Common myeloid progenitor, CD34-positive (primary cell): ENCODE measurements around the gene POMGNT1.
A peak's percentile ranks its signal among the peaks of the same experiment; 100 is the strongest.

ENCODE experiments used
- CTCF ChIA-PET: fragments of 350-600 bp; sonication (Branson Sonifier 250); formaldehyde crosslinking; loops from one replicate; lab custom pipeline; 2021; ENCODE audit warnings: antibody characterized with exemption; lab: Charles Lee
- POLR2A ChIA-PET: fragments of 350-600 bp; sonication (Branson Sonifier 250); formaldehyde crosslinking; loops from one replicate; lab custom pipeline; 2021; ENCODE audit warnings: antibody characterized with exemption; lab: Charles Lee
- DNase-seq, 3 donors: peaks; one replicate each; pipeline versions ENCODE4 v3.0.0 to v3.0.0-alpha.2; 2013
- H3K27ac ChIP-seq, 2 experiments: 1 replicate in 1 of 2; 2 replicates in 1 of 2; pipeline ENCODE4 v1.7.0; 2013; ENCODE audit warnings: inconsistent platforms in 2 of 2, low read length in 2 of 2, mild to moderate bottlenecking in 2 of 2, low read depth in 1 of 2, moderate library complexity in 1 of 2; ENCODE audit not compliant: severe bottlenecking in 2 of 2, insufficient read depth in 1 of 2, poor library complexity in 1 of 2
- H3K27me3 ChIP-seq, 5 experiments: replicated peaks in 2 of 5; 1 replicate in 3 of 5; 2 replicates in 2 of 5; pipeline versions ENCODE4 v1.6.1 to v1.7.0; 2013; ENCODE audit warnings: low read length in 4 of 5, mild to moderate bottlenecking in 2 of 5, moderate library complexity in 2 of 5, inconsistent platforms in 1 of 5; ENCODE audit not compliant: insufficient read depth in 5 of 5, control insufficient read depth in 4 of 5
- H3K36me3 ChIP-seq, 4 experiments: 1 replicate in 2 of 4; 2 replicates in 2 of 4; pipeline versions ENCODE4 v1.6.1 to v1.7.0; 2013; ENCODE audit warnings: low read length in 3 of 4, control low read depth in 1 of 4, mild to moderate bottlenecking in 1 of 4; ENCODE audit not compliant: control insufficient read depth in 4 of 4, insufficient read depth in 4 of 4
- H3K4me1 ChIP-seq, 4 experiments: 1 replicate in 3 of 4; 2 replicates in 1 of 4; pipeline versions ENCODE4 v1.6.1 to v1.7.1; 2013; ENCODE audit warnings: low read length in 3 of 4, mild to moderate bottlenecking in 3 of 4, control low read depth in 1 of 4, inconsistent platforms in 1 of 4, moderate library complexity in 1 of 4; ENCODE audit not compliant: control insufficient read depth in 4 of 4, insufficient read depth in 4 of 4; ENCODE audit errors: control extremely low read depth in 1 of 4
- H3K4me3 ChIP-seq, 7 experiments: 1 replicate in 4 of 7; 2 replicates in 3 of 7; pipeline versions ENCODE4 v1.5.1 to v1.7.0; 2013; ENCODE audit warnings: mild to moderate bottlenecking in 7 of 7, low read length in 6 of 7, moderate library complexity in 6 of 7, inconsistent platforms in 2 of 7, low read depth in 2 of 7, control low read depth in 1 of 7; ENCODE audit not compliant: insufficient read depth in 4 of 7, control insufficient read depth in 1 of 7; ENCODE audit errors: extremely low read depth in 1 of 7
- H3K9me3 ChIP-seq, 5 experiments: 1 replicate in 4 of 5; 2 replicates in 1 of 5; pipeline versions ENCODE4 v1.6.1 to v1.7.1; 2013; ENCODE audit warnings: low read length in 4 of 5, mild to moderate bottlenecking in 2 of 5, inconsistent platforms in 1 of 5, low read depth in 1 of 5, moderate library complexity in 1 of 5; ENCODE audit not compliant: control insufficient read depth in 4 of 5, insufficient read depth in 2 of 5; ENCODE audit errors: control extremely low read depth in 1 of 5
- whole genome bisulfite sequencing: methylation state at CpG from one replicate; pipeline ENCODE4 v1.1.5; 2013; ENCODE audit not compliant: insufficient coverage; 5-methylcytosine and 5-hydroxymethylcytosine counted together

The POMGNT1 gene

GRCh38 chr1:46215504-46215903, 17.3 kb upstream of the POMGNT1 start:
- Histone ChIP-seq H3K27me3 (no peaks in the 10 kb centered on the region), H3K9me3 (no peaks in the 10 kb centered on the region), H3K27ac (no peak overlapping the region), H3K36me3 (peaks cover 0 to 3% (median under 1%) of the 10 kb centered on the region in 4 experiments), H3K4me1 (no peaks in the 10 kb centered on the region), H3K4me3 (no peak overlapping the region)
- ChIA-PET POLR2A (no interaction called here), CTCF (no interaction called here)
- no peak for DNase-seq

- Histone ChIP-seq H3K36me3 (no peaks in the 10 kb centered on the region), H3K9me3 (no peaks in the 10 kb centered on the region), H3K27ac (no peak overlapping the region), H3K4me1 (peaks cover 0 to 2% (median 0%) of the 10 kb centered on the region in 4 experiments), H3K4me3 (no peak overlapping the region), H3K27me3 (no peaks in the 10 kb centered on the region)
- CTCF ChIA-PET: no interaction called here
- POLR2A ChIA-PET: no interaction called here
- WGBS: 100% methylated on average over 2 of the region's 2 CpGs
- no peak for DNase-seq
Measured at GRCh38 chr1:46211051-46211450, 12.8 kb upstream of the POMGNT1 start.

- no peaks in the 10 kb centered on the region for H3K9me3 ChIP-seq
- peaks cover 0 to 2% (median 0%) of the 10 kb centered on the region in 4 experiments for H3K4me1 ChIP-seq
- H3K36me3 ChIP-seq: no peaks in the 10 kb centered on the region
- no peaks in the 10 kb centered on the region for H3K27me3 ChIP-seq
- H3K27ac ChIP-seq: no peak overlapping the region
- no peak overlapping the region for H3K4me3 ChIP-seq
- ChIA-PET CTCF (interaction anchor here (1.0 kb wide), 1 partner anchor 13 kb away, joined by 5 read pairs; no protein-coding TSS in a partner anchor), POLR2A (no interaction called here)
- 100% methylated on average over 2 of the region's 3 CpGs for WGBS
- DNase-seq: no peak
Measured at GRCh38 chr1:46210561-46210960, 12.3 kb upstream of the POMGNT1 start.

GRCh38 chr1:46206399-46206798, 8.2 kb upstream of the POMGNT1 start:
- ChIA-PET POLR2A (no interaction called here), CTCF (interaction anchor here (0.8 to 1.6 kb wide), 2 partner anchors 18 to 25 kb away, joined by 3 to 13 read pairs; no protein-coding TSS in a partner anchor)
- DNase-seq: no peak
- no peaks in the 10 kb centered on the region for H3K27me3 ChIP-seq
- peaks cover 3 to 27% (median 19%) of the 10 kb centered on the region in 4 experiments for H3K4me1 ChIP-seq
- H3K36me3 ChIP-seq: no peaks in the 10 kb centered on the region
- H3K4me3 ChIP-seq: no peak overlapping the region
- no peaks in the 10 kb centered on the region for H3K9me3 ChIP-seq
- no peak overlapping the region for H3K27ac ChIP-seq
- no CpG with 5 or more reads among the region's 2 CpGs for WGBS

GRCh38 chr1:46205791-46206190, 7.6 kb upstream of the POMGNT1 start:
- Histone ChIP-seq H3K27me3 (no peaks in the 10 kb centered on the region), H3K36me3 (no peaks in the 10 kb centered on the region), H3K27ac (no peak overlapping the region), H3K9me3 (no peaks in the 10 kb centered on the region), H3K4me1 (peaks cover 3 to 27% (median 19%) of the 10 kb centered on the region in 4 experiments), H3K4me3 (no peak overlapping the region)
- 100% methylated on average over 1 of the region's 3 CpGs for WGBS
- ChIA-PET POLR2A (no interaction called here), CTCF (no interaction called here)
- DNase-seq: no peak

GRCh38 chr1:46205141-46205540, 6.9 kb upstream of the POMGNT1 start:
- Histone ChIP-seq H3K27me3 (no peaks in the 10 kb centered on the region), H3K4me3 (no peak overlapping the region), H3K36me3 (no peaks in the 10 kb centered on the region), H3K9me3 (no peaks in the 10 kb centered on the region), H3K27ac (no peak overlapping the region), H3K4me1 (peaks cover 3 to 27% (median 19%) of the 10 kb centered on the region in 4 experiments)
- WGBS: 92% methylated on average over 3 of the region's 3 CpGs
- POLR2A ChIA-PET: no interaction called here
- no peak for DNase-seq
- CTCF ChIA-PET: interaction anchor here (1.1 kb wide), 2 partner anchors 16 to 19 kb away, joined by 3 to 5 read pairs; no protein-coding TSS in a partner anchor

- 4% methylated on average over 5 of the region's 5 CpGs for WGBS
- Histone ChIP-seq H3K4me1 (peaks cover 3 to 26% (median 20%) of the 10 kb centered on the region in 4 experiments), H3K27ac (no peak overlapping the region), H3K9me3 (no peaks in the 10 kb centered on the region), H3K27me3 (no peaks in the 10 kb centered on the region), H3K36me3 (no peaks in the 10 kb centered on the region), H3K4me3 (peak overlapping the region in 6 of 7 experiments; percentile 72 to 96 (median 83))
- CTCF ChIA-PET: interaction anchor here (1.1 kb wide), 2 partner anchors 17 to 19 kb away, joined by 3 to 5 read pairs; no protein-coding TSS in a partner anchor
- POLR2A ChIA-PET: no interaction called here
- DNase-seq: peak in 2 of 3 donors; percentile 10 to 12
Measured at GRCh38 chr1:46204406-46204742, 6.1 kb upstream of the POMGNT1 start.
